Endothelial cell of umbilical vein (primary cell): ENCODE results near the gene GTPBP2. TPM values are rescaled to one million over a fixed set of nuclear protein-coding genes. Genes with fewer than 3 reads are reported as not detected.
"Not testable (repeated sequence)": the region's sequence is repeated elsewhere in the genome, so short reads cannot be mapped to it uniquely, and the experiment has no call there.

Experiments used
- BruUV-seq: library from RNA; stranded (reverse); fragments of 400-500 nt; replicated peaks from 2 replicates; lab custom pipeline; 2021; lab: Mats Ljungman, UMichigan
- CTCF ChIA-PET: fragments of 300-600, 350-600 bp; sonication (Branson Sonifier 250); formaldehyde crosslinking; loops from one replicate; lab custom pipeline; 2021; ENCODE audit warnings: antibody characterized with exemption, inconsistent platforms; lab: Charles Lee
- POLR2A ChIA-PET: fragments of 300-600, 350-600 bp; sonication (Branson Sonifier 250); formaldehyde crosslinking; loops from one replicate; lab custom pipeline; 2021; ENCODE audit warnings: antibody characterized with exemption, inconsistent platforms; lab: Charles Lee
- DNase-seq: peaks from one replicate; pipeline ENCODE4 v3.0.0-alpha.2; 2011; ENCODE audit warnings: low read depth, low spot score
- FAIRE-seq: peaks from 2 replicates; lab custom pipeline; 2011; peaks lifted over from hg19 to GRCh38; lab: Jason Lieb, UNC
- H2AFZ ChIP-seq: 2 replicates; pipeline ENCODE4 v1.6.0; 2012; ENCODE audit warnings: low read depth, low read length, control low read depth, inconsistent platforms
- H3K27ac ChIP-seq: 2 replicates; pipeline ENCODE4 v1.5.1; 2011; ENCODE audit warnings: low read depth, mild to moderate bottlenecking, control low read depth, low read length, moderate library complexity; ENCODE audit not compliant: insufficient read depth
- H3K27me3 ChIP-seq, 2 experiments: 2 replicates each; pipeline versions ENCODE4 v1.6.0 to v1.6.1; 2011; ENCODE audit warnings: low read length in 2 of 2, mixed read lengths in 1 of 2; ENCODE audit not compliant: control insufficient read depth in 2 of 2, insufficient read depth in 2 of 2
- H3K36me3 ChIP-seq, 2 experiments: 2 replicates in 1 of 2; 3 replicates in 1 of 2; pipeline ENCODE4 v1.5.1; 2011; ENCODE audit warnings: low read length in 2 of 2, mild to moderate bottlenecking in 1 of 2, moderate library complexity in 1 of 2; ENCODE audit not compliant: control insufficient read depth in 2 of 2, insufficient read depth in 2 of 2; ENCODE audit errors: extremely low read depth in 1 of 2
- H3K4me1 ChIP-seq: 3 replicates; pipeline ENCODE4 v1.5.1; 2011; ENCODE audit warnings: mild to moderate bottlenecking, low read length; ENCODE audit not compliant: control insufficient read depth, insufficient read depth; ENCODE audit errors: extremely low read depth
- H3K4me2 ChIP-seq: 2 replicates; pipeline ENCODE4 v1.6.1; 2011; ENCODE audit warnings: low read length, control low read depth, mixed read lengths; ENCODE audit not compliant: insufficient read depth
- H3K4me3 ChIP-seq, 3 experiments: fragments of 200-600 bp in 1 of 3; sonication (generic), shearing (Covaris generic) in 1 of 3; replicated peaks in 1 of 3; 2 replicates each; pipeline ENCODE4 v1.5.1; 2011 to 2016; ENCODE audit warnings: control low read depth in 3 of 3, low read length in 3 of 3, mild to moderate bottlenecking in 2 of 3, inconsistent platforms in 1 of 3, low read depth in 1 of 3, moderate library complexity in 1 of 3; ENCODE audit not compliant: insufficient read depth in 1 of 3
- H3K79me2 ChIP-seq: 2 replicates; pipeline ENCODE4 v1.6.0; 2012; ENCODE audit warnings: low read length, inconsistent platforms; ENCODE audit not compliant: control insufficient read depth, insufficient read depth
- H3K9ac ChIP-seq: replicated peaks from 2 replicates; pipeline ENCODE3; 2011; ENCODE audit warnings: low read length, control low read depth; ENCODE audit not compliant: insufficient read depth; ENCODE audit errors: extremely low read depth
- H3K9me1 ChIP-seq: replicated peaks from 3 replicates; pipeline ENCODE4 v1.6.0; 2011; ENCODE audit warnings: mild to moderate bottlenecking, low read length; ENCODE audit not compliant: control insufficient read depth, insufficient read depth; ENCODE audit errors: extremely low read depth
- H3K9me3 ChIP-seq: replicated peaks from 2 replicates; pipeline ENCODE4 v1.5.1; 2012; ENCODE audit warnings: low read length, inconsistent platforms; ENCODE audit not compliant: control insufficient read depth, insufficient read depth
- H4K20me1 ChIP-seq: replicated peaks from 2 replicates; pipeline ENCODE3; 2011; ENCODE audit warnings: mild to moderate bottlenecking, low read length; ENCODE audit not compliant: control insufficient read depth, insufficient read depth; ENCODE audit errors: extremely low read depth
- POLR2A ChIP-seq: IDR thresholded peaks from 2 replicates; pipeline ENCODE4 v1.6.1; 2012; ENCODE audit warnings: low read depth, mild to moderate bottlenecking, control low read depth, low read length
- dilution Hi-C: fragments of 300-500 bp; cut with MboI; formaldehyde crosslinking; loops from one replicate; pipeline ENCODE4 v1.15.0; 2019; ENCODE audit warnings: low sequenced_read_pairs; ENCODE audit not compliant: extremely low pct_ligation_motif_present
- intact Hi-C: fragments of 100-400 bp; cut with micrococcal nuclease; formaldehyde crosslinking; loops from one replicate; pipeline ENCODE4 v1.10.0; 2022
- polyA plus RNA-seq, 4 experiments: library from polyadenylated mRNA; depleted of rRNA in 3 of 4; stranded (reverse) in 3 of 4; unstranded in 1 of 4; fragments of >200 nt; gene quantifications; 2 replicates each; pipeline versions ENCODE4 v1.2.1 to v1.2.3, GENCODE V29; 2011 to 2012; ENCODE audit warnings: missing spikeins in 1 of 4
- total RNA-seq: library from RNA; stranded (reverse); gene quantifications from 2 replicates; pipeline ENCODE4 v1.2.3, GENCODE V29; 2021

Gene GTPBP2
- total and polyA plus RNA-seq, 2 donors (not counting 3 experiments of a cell fraction or from before 2014, with no cell fraction given): 87.1 to 112 TPM

DNA sequence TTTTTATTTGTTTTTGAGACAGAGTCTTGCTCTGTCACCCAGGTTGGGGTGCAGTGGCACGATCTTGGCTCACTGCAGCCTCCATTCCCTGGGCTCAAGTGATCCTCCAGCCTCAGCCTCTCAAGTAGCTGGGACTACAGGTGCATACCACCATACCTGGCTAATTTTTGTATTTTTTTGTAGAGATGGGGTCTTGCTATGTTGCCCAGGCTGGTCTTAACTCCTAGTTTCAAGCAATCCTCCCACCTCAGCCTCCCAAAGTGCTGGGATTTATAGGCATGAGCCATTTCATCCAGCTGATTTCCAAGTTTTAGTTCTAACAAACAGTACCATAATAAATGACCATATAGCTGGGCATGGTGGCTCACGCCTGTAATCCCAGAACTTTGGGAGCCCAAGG, 23.8 kb upstream of the GTPBP2 start:
- H3K9me1 ChIP-seq, intact Hi-C loops, dilution Hi-C loops, H3K27me3 ChIP-seq, H3K4me2 ChIP-seq, H3K4me3 ChIP-seq, BruUV-seq, H4K20me1 ChIP-seq, POLR2A ChIA-PET, H3K9ac ChIP-seq, H3K4me1 ChIP-seq, H3K9me3 ChIP-seq, H3K27ac ChIP-seq, DNase-seq, H3K79me2 ChIP-seq, H2AFZ ChIP-seq, FAIRE-seq, H3K36me3 ChIP-seq: not testable (repeated sequence)
- CTCF ChIA-PET: interaction anchor here (1.1 kb wide), 2 partner anchors 9 to 426 kb away, joined by 4 to 5 read pairs; partner anchors contain the start of gene RSPH9

GRCh38 chr6:43648248-43648647, 19.2 kb upstream of the GTPBP2 start:
- no peak for TF ChIP-seq POLR2A
- H3K4me1 ChIP-seq: peaks cover 4% of the 10 kb centered on the region
- no peaks in the 10 kb centered on the region for H3K36me3 ChIP-seq
- no peaks in the 10 kb centered on the region for H4K20me1 ChIP-seq
- BruUV-seq: no TSS peak
- H3K9me1 ChIP-seq: no peaks in the 10 kb centered on the region
- H3K4me3 ChIP-seq: no peak overlapping the region
- no peaks in the 10 kb centered on the region for H3K27me3 ChIP-seq
- H3K9me3 ChIP-seq: no peaks in the 10 kb centered on the region
- no peaks in the 10 kb centered on the region for H3K79me2 ChIP-seq
- H3K4me2 ChIP-seq: no peak overlapping the region
- CTCF ChIA-PET: interaction anchor here (1.4 kb wide), 2 partner anchors 13 to 19 kb away, joined by 4 read pairs; partner anchors contain the start of gene MAD2L1BP
- H3K27ac ChIP-seq: no peak overlapping the region
- POLR2A ChIA-PET: no interaction called here
- FAIRE-seq (no peak), DNase-seq (no peak)
- dilution Hi-C loops: no loop called here
- intact Hi-C loops: no loop called here
- no peak overlapping the region for H3K9ac ChIP-seq
- no peak overlapping the region for H2AFZ ChIP-seq
